ENCODE results near the gene MBNL1.

MBNL1 gene

GRCh38 chr3:152511904-152512303 is 243.2 kb downstream of the MBNL1 start:
- Histone ChIP-seq H3K36me3 (ENCODE audit: control insufficient read depth, insufficient read depth, low read length) (no peaks in the 10 kb centered on the region), H3K27me3 (replicated peaks; ENCODE audit: control insufficient read depth, insufficient read depth, low read length) (no peaks in the 10 kb centered on the region), H3K4me3 (replicated peaks; ENCODE audit: low read depth, low read length) (no peak overlapping the region)
- DNase-seq (ENCODE audit: extremely low read depth, insufficient read length): peak; percentile 76
- TF ChIP-seq CTCF (IDR thresholded peaks at IDR 0.05; ENCODE audit: insufficient read depth, low read length, poor library complexity, severe bottlenecking): no peak

- Histone ChIP-seq H3K4me3 (replicated peaks; ENCODE audit: low read depth, low read length) (no peak overlapping the region), H3K36me3 (ENCODE audit: control insufficient read depth, insufficient read depth, low read length) (no peaks in the 10 kb centered on the region), H3K27me3 (replicated peaks; ENCODE audit: control insufficient read depth, insufficient read depth, low read length) (no peaks in the 10 kb centered on the region)
- no peak for DNase-seq (ENCODE audit: extremely low read depth, insufficient read length)
- TF ChIP-seq CTCF (IDR thresholded peaks at IDR 0.05; ENCODE audit: insufficient read depth, low read length, poor library complexity, severe bottlenecking): no peak
Measured at GRCh38 chr3:152513301-152513960, 244.7 kb downstream of the MBNL1 start.
